Epidermal melanocyte (primary cell): ENCODE measurements around the gene ZNF74.
"Not testable (repeated sequence)": the region's sequence is repeated elsewhere in the genome, so short reads cannot be mapped to it uniquely, and the experiment has no call there.

Experiments used
- DNase-seq: peaks from one replicate; pipeline ENCODE4 v3.0.0; 2011; ENCODE audit warnings: low spot score; ENCODE audit not compliant: insufficient read length

The ZNF74 gene

DNA sequence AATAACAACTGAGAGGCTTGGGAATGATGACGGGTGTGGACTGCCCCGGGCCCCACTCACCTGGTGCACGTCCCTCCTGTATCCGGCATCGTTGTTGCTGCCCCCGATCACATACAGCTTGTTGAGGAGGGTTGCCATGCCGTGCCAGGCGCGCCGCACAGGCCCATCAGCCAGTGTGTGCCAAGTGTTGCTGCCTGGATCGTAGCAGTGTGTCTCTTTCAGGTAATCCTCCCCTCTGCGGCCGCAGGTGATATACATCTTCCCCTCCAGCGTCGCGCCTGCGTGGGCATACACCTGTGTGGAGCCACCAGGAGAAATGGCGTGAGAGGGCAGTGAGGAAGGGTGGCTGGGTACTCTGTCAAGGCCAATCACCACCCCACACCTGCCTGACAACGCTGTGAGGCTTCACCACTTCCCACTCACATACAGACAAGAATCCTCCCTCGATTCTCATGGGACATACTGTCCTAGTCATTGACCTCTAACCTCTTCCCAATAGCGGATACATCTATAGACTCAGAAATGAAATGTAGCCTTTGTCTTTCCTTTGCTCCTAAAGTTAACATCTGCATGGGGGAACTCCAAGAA, 52.5 kb downstream of the ZNF74 start:
- peak; percentile 3 for DNase-seq

DNA sequence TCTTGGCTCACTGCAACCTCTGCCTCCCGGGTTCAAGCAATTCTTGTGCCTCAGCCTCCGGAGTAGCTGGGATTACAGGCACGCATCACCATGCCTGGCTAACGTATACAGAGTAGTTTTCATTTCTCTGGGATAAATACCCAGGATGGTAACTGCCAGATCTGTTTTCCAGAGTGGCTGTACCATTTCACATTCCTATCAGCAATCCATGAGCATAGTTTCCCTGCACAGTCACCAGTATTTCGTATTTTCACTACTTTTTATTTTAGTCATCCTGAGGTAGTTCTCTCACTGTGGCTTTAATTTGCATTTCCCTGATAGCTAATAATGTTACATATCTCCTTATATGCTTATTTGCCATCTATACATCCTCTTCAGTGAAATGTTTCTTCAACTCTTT, 54.7 kb downstream of the ZNF74 start:
- DNase-seq: peak; percentile 2

DNA sequence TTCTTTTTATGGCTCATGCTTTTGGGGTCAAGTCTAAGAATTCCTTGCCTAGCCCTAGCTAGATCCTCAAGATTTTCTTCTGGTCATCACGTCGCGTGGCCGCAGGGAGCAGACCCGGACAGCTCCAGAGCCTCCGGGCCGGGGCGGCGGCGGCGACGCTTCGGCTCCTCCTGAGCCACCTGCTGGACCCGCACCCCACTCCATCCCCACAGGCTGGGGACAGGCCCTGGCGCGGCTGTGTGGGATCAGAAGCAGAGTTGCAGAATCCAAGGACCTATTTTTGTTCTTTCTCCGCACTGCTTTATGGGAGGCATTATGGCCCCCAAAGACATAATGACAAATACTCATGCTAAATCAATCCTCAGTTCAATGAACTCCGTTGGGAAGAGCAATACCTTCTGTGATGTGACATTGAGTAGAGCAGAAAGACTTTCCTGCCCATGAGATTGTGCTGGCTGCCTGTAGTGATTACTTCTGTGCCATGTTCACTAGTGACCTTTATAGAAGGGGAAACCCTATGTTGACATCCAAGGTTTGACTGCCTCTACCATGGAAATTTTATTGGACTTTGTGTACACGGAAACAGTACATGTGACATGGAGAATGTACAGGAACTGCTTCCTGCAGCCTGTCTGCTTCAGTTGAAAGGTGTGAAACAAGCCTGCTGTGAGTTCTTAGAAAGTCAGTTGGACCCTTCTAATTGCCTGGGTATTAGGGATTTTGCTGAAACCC, 56.0 kb downstream of the ZNF74 start:
- DNase-seq: peak; percentile 8

DNA sequence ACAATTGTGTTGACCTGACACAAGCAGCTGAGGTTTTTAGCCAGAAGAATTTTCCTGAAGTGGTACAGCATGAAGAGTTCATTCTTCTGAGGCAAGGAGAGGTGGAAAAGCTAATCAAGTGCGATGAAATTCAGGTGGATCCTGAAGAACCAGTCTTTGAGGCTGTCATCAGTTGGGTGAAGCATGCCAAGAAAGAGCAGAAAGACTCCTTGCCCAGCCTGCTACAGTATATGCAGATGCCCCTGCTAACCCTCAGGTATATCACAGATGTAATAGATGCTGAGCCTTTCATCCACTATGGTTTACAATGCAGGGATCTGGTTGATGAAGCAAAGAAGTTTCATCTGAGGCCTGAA, 56.6 kb downstream of the ZNF74 start:
- DNase-seq: peak; percentile 5

DNA sequence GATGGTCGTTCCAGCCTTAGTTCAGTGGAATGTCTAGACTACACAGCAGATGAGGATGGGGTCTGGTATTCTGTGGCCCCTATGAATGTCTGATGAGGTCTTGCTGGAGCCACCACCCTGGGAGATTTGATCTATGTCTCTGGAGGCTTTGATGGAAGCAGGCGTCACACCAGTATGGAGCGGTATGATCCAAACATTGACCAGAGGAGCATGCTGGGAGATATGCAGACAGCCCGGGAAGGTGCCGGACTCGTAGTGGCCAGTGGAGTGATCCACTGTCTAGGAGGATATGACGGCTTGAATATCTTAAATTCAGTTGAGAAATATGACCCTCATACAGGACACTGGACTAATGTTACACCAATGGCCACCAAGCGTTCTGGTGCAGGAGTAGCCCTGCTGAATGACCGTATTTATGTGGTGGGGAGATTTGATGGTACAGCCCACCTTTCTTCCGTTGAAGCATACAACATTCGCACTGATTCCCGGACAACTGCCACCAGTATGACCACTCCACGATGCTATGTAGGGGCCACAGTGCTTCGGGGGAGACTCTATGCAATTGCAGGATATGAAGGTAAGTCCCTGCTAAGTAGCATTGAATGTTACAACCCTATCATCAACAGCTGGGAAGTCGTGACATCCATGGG, 57.3 kb downstream of the ZNF74 start:
- DNase-seq: not testable (repeated sequence)

DNA sequence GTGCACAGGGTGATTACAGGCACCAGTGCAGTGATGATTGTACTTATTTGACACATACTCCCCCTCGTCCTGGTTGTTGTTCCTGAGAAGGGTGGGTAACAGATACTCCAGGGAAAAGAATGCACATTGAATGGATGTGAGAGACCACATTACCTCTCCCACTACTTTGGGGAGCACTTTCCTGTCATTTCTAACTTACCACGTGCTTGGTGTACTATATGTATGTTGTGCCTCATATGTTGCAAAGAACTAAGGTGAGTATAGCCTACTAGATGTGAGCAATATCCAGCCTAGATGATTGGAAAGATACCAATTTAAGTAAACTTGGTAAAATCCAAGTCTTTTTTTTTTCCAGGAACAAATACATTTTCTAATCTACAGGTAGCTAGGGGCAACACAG, 58.0 kb downstream of the ZNF74 start:
- no peak for DNase-seq

DNA sequence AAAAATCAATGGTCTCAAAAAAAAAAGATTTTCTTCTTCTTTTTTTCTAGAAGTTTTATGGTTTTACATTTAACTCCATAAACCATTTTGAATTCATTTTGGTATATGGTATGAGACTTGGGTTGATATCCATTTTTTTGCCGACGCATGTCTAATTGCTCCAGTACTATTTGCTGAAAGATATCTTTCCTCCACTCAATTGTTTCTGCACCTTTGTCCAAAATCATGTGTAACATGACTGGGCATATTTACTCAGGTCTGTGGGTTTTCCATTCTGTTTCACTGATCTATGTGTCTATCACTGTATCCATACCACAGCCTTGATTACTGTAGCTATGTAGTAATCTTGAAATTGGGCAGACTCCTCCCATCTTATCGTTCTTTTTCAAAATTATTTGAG, 59.3 kb downstream of the ZNF74 start:
- DNase-seq: no peak

DNA sequence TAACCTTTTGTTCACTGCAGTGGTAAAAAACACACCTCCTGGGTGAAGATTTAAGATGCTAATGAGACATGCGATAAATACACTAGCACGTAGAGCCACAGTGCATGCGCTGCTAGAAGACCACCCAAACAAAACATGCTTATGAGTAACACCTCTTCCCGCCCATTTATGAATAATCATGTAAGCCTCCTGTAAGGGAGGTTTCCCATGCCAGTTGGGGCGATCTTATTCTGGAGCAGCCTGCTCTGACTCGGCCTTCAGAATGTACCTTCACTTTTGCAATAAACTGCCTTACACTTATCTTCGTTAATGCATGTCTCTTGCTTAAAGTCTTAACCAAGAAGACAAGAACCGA, 61.7 kb downstream of the ZNF74 start:
- no peak for DNase-seq

DNA sequence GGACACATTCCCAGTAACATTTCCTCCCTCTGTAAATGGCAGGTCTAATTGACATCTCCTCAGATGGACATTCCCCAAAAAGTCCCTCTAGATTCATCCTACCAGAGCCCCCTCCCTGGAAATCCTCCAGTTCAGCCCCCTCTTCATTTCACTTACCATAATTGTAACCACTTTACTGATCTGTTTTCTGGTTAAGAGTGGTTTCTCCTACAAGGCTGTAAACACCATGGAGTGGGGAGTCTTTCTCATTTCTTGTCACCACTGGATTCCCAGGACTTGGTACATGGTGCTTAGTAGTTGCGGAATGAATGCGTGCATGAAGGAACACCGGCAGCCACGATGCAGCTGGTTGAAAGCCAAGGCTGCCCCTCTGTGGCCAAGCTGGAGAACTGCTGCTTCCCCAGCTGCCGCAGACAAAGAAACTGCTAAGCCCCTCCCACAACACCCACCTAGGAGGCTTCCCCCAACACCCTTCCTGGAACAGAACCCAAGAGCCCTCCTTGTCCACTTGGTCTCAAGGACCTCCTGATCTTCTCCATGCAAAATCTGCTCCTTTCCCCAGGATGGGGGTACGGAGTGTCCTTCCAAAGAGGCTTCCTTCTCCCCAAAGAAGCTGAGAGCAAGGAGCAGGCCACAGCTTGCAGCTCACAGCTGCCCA, 62.2 kb downstream of the ZNF74 start:
- peak; percentile 83 for DNase-seq

DNA sequence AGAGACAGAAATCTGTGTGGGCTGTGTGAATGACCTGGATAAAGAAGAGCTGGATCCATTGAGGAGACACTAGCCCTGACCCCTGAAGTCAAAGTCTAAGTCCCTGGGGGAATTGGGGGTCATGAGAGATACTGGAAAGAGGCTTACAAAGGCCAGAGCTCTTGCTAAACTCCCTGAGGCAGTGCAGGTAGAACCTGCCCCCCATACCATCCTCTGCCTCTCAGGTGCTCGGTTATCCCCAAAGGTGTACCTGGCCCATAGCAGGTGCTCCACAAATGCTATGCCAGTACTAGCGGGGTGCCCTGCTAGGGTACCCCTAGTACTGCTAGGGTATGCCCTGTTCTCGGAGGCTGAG, 62.7 kb downstream of the ZNF74 start:
- DNase-seq: no peak

DNA sequence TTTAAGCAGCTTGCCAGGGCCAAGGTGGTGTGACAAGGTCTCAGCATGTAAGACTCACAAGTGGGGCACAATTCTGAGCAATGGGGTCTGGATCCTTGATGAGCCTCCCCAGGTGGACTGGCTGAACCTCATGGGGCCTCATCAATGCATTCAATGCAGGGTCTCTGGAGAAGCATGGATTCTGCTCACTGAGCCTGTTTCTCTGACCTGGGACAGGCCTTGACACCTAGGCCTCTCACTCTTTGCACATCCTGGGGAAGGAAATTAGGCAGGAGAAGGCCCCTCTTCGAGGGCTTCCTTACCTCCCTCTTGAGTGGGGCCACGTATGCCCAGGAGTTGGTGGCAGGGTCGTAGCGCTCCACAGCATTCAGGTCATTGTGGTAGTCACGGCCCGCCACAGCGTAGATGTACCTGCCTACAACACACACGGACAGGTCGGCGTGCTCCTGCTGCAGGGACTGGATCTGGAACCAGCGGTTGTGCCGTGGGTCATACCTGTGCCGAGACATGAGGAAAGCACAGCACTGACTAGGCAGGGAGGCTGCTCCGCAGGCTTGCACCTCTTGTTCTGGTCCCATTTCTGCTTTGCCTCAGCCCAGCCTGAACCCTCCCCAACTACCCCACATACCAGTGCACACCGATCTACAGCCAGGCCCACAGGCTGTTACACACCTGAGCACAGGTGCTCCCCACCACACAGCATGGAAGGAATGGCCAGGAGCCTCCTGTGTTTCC, 63.7 kb downstream of the ZNF74 start:
- no peak for DNase-seq
